GM18520 (cell line): ENCODE results near the gene KRT33A.
"Not testable (repeated sequence)": the region's sequence is repeated elsewhere in the genome, so short reads cannot be mapped to it uniquely, and the experiment has no call there.

Experiments used
- ATAC-seq: cut with Tn5 transposase; IDR thresholded peaks from one replicate; pipeline ENCODE4 v1.9.1; 2021; ENCODE audit not compliant: unreplicated experiment

KRT33A gene

DNA sequence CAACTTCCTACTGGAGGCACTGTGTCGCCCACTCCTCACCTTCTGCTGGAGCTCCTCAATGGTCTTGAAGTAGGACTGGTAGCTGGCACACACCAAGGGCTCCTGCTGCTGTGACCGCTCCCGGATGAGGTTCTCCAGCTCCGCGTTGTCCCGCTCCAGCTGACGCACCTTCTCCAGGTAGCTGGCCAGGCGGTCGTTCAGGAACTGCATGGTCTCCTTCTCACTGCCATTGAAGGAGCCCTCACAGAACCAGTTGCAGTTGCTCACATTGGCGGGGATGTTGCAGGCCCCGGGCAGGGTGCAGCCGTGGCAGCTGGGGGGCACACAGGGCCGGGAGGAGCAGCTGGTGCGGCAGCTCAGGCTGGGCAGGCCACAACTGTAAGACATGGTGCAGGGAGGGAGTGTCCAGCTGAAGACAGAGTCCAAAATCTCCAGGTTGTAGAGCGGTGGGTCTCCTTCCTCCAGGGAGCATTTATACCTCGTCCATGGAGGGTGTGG is at the start of gene KRT33A:
TSS of gene KRT33A (minus strand) at position 448 of the 498 bp plus-strand sequence. CDS start at position 387, 61 bp downstream.
- not testable (repeated sequence) for ATAC-seq

DNA sequence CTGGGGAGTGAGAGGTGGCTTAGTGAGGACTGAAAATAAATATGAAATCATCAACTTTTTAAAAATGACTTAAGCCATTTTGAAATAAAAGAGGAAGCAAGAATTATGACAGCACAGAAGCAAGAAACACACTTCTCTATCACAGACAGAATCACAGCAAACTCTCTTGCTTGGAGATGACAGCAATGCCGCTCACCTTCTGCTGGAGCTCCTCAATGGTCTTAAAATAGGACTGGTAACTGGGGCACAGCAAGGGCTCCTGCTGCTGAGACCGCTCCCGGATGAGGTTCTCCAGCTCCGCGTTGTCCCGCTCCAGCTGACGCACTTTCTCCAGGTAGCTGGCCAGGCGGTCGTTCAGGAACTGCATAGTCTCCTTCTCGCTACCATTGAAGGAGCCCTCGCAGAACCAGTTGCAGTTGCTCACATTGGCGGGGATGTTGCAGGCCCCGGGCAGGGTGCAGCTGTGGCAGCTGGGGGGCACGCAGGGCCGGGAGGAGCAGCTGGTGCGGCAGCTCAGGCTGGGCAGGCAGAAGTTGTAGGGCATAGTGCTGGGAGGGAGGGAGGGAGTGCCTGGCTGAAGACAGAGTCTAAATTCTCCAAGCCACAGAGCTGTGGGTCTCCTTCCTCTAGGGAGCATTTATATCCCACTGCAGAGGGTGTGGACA is 46.5 kb upstream of the KRT33A start, which contains the start of gene KRT31:
TSS of gene KRT31 (minus strand) at position 613 of the 665 bp plus-strand sequence. CDS start at position 544, 69 bp downstream.
- no peak for ATAC-seq

- no peak for ATAC-seq
Observed at GRCh38 chr17:41396340-41396739, 45.7 kb upstream of the KRT33A start.

- no peak for ATAC-seq
Observed at GRCh38 chr17:41395611-41396010, 45.0 kb upstream of the KRT33A start.

DNA sequence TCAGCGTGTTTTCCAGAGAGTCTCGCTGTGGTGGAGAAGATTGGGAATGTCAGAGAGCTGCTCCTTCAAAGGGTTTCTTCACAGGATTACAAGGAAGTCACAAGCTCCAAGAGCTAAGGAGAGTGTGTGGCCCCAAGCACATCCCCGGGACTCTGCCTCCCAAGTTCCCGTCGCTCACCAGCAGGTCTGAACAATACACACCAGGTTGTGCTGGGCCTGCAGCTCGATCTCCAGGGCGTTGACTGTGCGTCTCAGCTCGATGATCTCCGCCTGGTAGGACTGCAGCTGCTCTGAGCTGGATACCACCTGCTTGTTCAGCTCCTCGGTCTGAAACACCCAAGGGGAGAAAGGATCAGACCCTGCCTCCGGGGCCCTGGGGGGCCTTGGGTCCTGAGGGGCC is 44.4 kb upstream of the KRT33A start:
- not testable (repeated sequence) for ATAC-seq

DNA sequence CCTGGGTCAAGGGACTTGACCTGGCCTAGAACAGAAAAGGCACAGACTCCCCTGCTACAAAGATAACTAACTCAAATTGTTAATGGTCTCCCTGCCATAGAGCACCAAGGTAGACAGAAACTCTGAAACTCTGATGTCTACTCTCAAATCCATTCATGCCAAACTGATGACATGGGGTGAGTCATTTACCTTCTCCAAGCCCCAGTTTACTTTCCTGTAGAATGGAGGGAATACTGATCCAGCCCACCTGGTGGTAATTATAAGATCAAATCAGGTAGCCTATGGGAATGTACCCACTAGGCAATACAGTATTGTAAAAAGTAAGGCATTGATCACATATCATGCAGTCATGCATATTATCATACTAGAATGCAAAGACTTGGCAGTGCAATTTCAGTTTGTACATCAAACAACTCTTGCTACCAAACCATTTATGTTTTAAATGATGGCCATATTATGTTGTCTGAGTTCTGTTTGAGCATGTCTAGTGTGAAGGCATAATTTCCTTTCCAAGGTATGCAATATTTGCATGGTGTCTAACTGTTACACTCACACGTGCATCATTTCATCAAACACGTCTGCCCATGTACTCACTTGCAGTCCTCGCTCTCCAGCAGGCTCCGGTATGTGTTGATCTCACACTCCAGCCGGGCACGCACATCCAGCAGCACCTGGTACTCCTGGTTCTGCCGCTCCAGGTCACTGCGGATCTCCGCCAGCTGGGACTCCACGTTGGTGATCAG is 43.8 kb upstream of the KRT33A start:
- no peak for ATAC-seq

DNA sequence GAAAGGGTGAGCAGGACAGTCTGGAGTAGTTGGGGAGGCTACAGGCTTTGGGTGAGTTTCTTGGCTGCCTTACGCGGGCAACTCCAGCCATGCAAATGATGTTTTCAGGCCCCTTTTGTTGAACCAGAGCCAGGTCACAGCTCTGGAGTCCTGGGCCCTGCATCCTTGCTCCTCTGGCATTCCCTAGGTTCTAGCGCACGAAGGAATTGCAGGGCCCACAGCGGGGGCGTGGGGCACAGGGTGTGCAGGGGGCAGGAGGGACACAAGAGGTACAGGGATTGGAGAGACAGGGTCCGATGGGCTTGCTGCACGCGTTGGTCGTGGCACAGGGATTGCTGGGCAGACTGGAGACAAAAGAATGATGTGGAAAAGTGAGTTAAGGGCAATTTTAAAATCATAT is 43.2 kb upstream of the KRT33A start:
- ATAC-seq = no peak

DNA sequence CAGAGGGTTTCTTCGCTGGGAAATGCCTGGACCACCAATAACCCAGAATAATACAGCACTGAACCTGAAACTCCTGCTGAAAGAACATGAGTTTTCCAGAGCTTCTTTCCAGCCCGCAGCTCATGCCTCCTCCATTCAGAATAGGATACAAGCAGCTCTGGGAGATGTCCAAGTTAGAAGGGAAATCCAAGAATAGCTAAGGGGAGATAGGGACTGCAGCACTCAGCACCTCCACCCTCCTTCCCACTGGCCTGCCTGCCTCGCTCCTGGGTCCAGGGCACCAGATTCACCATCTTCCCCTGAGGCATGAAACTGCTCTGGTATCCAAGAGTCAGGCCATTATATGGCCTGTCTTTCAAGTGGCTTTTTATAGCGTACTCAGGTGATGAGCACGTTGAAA is 42.7 kb upstream of the KRT33A start:
- ATAC-seq = no peak

- ATAC-seq = no peak
Observed at GRCh38 chr17:41392278-41392677, 41.6 kb upstream of the KRT33A start.

DNA sequence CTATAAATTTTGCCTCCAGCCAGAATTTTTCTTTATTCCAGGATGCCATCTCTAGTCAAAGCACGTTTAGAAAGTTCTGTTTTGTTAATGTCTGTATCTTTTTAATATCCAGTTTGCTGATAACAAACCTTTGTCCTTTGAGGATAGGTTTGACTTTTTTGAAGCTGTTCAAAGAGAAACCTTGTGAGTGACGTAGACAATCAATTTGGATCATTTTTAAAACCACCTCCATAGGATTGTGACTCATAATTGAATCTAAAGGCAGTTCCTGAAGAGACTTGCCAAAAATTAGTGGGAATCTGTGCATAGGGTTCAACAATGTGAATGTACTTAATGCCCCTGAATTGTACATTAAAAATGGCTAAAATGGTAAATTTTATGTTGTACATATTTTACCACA is 40.9 kb upstream of the KRT33A start:
- ATAC-seq = no peak

DNA sequence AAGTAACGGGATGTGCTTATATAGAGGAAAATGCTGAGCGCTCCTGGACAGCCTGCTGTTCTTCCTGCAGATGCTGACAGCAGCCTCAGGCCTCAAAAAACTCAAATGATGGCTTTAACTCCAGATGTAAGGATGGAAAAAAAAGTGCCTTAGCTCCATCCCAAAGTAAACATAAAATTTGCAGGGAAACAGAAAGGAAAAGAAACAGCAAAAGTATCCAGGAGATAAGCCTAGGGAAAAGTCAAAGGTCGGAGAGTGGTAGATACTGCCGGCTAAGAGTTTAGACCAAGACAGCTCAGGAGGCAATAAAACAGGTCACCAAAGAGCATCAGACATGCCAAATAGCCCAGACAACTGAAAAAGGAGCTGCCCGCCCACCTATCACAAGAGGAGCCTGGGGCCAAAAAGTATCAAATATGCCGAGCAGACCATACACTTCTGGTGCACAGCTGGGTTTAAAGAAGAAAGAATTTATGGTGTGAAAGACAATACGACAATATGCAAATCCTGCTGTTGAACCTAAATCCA is 39.8 kb upstream of the KRT33A start:
- ATAC-seq = no peak

- ATAC-seq = no peak
Observed at GRCh38 chr17:41387670-41388069, 37.0 kb upstream of the KRT33A start.

DNA sequence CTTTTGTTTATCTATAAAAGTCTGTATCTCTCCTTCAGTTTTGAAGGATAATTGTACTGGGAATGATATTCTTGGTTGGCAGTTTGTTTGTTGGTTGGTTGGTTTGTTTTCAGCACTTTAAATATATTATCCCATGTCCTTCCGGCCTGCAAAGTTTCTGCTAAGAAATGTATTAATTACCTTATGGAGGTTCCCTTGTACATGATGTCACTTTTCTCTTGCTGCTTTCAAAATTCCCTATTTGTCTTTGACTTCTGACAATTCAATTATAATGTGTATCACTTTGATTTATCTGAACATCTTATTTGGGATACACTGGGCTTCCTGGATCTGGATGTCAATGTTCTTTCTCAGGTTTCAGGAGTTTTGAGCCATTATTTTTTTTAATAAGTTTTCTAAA is 35.6 kb upstream of the KRT33A start:
- ATAC-seq = no peak

GRCh38 chr17:41383690-41384089 is 33.1 kb upstream of the KRT33A start:
- ATAC-seq = no peak

GRCh38 chr17:41382394-41382793 is 31.8 kb upstream of the KRT33A start:
- ATAC-seq = no peak

DNA sequence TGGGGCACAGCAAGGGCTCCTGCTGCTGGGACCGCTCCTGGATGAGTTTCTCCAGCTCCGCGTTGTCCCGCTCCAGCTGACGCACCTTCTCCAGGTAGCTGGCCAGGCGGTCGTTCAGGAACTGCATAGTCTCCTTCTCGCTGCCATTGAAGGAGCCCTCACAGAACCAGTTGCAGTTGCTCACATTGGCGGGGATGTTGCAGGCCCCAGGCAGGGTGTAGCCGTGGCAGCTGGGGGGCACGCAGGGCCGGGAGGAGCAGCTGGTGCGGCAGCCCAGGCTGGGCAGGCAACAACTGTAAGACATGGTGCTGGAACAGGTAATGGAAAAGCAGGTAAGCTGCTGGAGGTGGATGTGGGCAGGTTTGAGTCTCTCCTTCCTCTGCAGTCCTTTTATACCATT is 31.3 kb upstream of the KRT33A start, which contains the start of gene KRT34:
TSS of gene KRT34 (minus strand) at position 364 of the 400 bp plus-strand sequence. CDS start at position 304, 60 bp downstream.
- ATAC-seq = not testable (repeated sequence)

- not testable (repeated sequence) for ATAC-seq
Observed at GRCh38 chr17:41380091-41380490, 29.5 kb upstream of the KRT33A start.

- ATAC-seq = no peak
Observed at GRCh38 chr17:41377546-41377945, 26.9 kb upstream of the KRT33A start.

GRCh38 chr17:41369713-41370112 is 19.1 kb upstream of the KRT33A start, which contains the start of gene KRT33B:
TSS of gene KRT33B (minus strand) at chr17:41369813. CDS start at chr17:41369750, 63 bp downstream.
- ATAC-seq = no peak

- no peak for ATAC-seq
Observed at GRCh38 chr17:41369023-41369422, 18.4 kb upstream of the KRT33A start.

DNA sequence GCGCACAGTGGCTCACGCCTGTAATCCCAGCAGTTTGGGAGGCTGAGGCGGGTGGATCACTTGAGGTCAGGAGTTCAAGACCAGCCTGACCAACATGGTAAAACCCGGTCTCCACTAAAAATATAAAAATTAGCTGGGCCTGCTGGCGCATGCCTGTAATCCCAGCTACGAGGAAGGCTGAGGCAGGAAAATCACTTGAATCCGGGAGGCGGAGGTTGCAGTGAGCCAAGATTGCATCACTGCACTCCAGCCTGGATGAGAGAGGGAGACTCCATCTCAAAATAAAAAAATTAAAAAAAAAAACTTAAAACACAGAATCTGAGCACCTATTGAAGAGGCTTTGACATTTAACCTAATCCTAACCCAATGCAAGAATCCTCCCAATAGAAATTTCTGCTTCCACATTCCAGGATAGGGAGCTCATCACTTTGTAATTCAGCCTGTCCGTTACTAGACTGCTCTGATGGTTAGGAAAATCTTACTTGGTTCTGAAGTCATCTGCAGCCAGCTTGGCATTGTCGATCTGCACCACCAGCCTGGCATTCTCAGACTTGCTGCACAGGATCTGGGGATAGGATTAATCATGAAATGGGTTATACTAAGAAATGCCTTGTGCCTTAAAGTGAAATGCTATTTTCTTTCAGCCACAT is 16.9 kb upstream of the KRT33A start:
- ATAC-seq = no peak
